IPS-NIHi7 (cell line): ENCODE measurements around the gene GNAS.
"Not testable (repeated sequence)": the region's sequence is repeated elsewhere in the genome, so short reads cannot be mapped to it uniquely, and the experiment has no call there.

ENCODE experiments used
- DNase-seq: peaks from one replicate; pipeline ENCODE4 v3.0.0; 2012; ENCODE audit warnings: mixed read lengths; ENCODE audit errors: extremely low spot score

GNAS gene

GRCh38 chr20:58828136-58828535, 24.4 kb upstream of the GNAS start:
- no peak for DNase-seq

- DNase-seq = not testable (repeated sequence)
Observed at GRCh38 chr20:58828804-58829203, 23.7 kb upstream of the GNAS start.

GRCh38 chr20:58829531-58829941, 23.0 kb upstream of the GNAS start:
- DNase-seq = no peak

DNA sequence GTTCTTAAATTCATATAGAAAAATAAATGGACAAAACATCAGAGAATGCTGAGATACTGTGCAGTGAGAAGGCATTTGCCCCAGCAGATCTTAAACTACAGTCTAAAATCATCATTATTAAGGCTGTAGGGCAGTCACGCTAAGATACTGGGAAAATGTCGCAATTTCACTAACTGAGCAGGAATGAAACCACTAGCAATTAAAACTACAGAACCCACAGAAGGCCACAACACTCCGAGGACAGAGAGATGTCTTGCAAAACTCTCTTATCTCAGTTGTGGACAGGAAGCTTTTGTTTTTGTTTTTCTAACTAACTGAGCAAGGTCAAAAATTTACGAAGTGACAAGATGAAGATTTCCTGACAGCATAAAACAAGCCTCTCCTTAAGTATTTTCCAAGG, 20.1 kb upstream of the GNAS start:
- no peak for DNase-seq

- DNase-seq = no peak
Observed at GRCh38 chr20:58833921-58834320, 18.6 kb upstream of the GNAS start.

GRCh38 chr20:58835231-58835630, 17.3 kb upstream of the GNAS start:
- DNase-seq = no peak

GRCh38 chr20:58836616-58837204, 15.8 kb upstream of the GNAS start:
- no peak for DNase-seq

DNA sequence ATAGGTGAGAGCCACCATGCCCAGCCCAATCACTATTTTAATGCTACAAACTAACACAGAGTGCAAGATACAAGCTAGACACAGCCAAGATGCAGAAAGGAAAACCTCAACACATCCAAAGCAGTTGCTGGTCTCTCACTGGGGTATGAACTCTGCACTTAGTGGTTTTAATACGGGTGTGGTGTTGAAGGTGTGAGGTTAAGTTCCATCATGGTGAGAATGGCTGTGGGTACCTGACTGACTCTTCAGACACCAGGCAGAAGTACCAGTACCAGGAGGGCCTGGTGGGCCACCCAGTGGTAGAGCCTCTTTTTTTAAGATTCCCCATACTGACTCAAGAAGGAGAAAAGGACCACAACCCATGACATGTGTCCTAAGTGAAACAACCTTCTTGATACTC, 14.8 kb upstream of the GNAS start:
- DNase-seq = no peak

DNA sequence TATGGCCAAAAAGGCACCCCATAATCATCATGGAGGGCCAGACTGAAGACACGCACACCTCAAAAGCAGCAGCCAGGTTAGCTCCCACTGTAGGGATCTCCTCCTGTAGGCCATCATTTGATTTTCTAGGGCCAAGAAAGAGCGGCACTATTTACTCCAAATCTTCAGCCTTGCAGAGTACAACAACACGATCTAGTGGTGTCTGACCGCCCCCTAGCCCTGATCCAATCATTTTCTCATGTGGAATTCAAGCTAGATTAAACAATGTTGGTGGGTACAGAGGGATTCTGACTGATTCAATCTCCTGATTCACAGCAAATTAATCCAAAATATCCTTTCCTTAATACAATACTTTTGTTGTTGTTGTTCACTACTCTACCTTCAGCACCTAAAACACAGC, 14.3 kb upstream of the GNAS start:
- no peak for DNase-seq

DNA sequence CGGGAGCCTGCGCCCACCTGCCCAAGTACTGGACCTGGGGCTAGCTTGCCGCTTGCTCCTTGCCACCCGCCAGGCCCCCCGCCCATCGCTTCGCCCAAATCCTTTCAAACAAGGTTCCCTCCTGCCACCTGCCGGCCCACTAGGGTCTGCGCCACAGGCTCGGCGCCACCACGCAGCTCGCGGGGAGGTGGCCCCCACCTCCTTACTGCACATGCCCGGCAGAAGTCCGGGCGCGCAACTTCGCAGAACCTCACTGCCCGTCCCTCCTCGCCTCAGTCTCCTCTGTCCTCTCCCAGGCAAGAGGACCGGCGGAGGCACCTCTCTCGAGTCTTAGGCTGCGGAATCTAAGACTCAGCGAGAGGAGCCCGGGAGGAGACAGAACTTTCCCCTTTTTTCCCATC, 13.0 kb upstream of the GNAS start:
- DNase-seq = peak; percentile 61

GRCh38 chr20:58839991-58840747, 12.3 kb upstream of the GNAS start:
- no peak for DNase-seq

DNA sequence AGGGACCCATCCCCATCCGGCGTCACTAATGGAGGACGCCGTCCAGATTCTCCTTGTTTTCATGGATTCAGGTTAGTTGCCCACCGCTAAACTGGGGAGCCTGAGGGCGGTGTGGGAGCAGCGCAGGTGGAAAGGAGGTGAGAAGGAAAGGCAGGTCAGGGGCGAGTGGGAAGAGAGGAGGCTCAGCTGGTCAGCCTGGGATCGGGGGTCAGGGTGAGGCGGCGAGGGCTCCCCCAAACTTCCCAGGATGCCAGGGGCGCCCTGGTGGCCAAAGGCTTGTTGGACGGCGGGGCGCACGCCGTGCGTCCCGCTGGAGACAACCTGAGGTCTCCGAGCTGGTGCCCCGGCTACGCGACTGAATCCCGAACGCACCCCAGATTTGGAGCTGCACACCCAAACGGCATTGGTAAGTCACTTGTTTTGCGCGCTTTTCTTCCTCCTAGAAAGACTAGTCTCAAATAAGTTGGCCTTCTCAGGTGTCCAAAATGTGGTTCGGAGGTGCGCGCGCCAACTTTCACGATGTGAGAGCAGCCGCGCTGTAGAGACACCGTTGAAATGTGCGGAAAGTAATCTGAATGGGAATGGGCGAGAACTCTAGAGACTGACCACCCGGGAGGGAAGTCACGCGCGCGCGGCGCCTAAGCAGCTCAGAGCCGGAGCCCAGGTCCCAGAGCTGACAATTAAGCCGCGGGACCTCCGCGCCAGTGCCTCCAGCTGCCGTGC, 11.5 kb upstream of the GNAS start:
- DNase-seq = no peak

DNA sequence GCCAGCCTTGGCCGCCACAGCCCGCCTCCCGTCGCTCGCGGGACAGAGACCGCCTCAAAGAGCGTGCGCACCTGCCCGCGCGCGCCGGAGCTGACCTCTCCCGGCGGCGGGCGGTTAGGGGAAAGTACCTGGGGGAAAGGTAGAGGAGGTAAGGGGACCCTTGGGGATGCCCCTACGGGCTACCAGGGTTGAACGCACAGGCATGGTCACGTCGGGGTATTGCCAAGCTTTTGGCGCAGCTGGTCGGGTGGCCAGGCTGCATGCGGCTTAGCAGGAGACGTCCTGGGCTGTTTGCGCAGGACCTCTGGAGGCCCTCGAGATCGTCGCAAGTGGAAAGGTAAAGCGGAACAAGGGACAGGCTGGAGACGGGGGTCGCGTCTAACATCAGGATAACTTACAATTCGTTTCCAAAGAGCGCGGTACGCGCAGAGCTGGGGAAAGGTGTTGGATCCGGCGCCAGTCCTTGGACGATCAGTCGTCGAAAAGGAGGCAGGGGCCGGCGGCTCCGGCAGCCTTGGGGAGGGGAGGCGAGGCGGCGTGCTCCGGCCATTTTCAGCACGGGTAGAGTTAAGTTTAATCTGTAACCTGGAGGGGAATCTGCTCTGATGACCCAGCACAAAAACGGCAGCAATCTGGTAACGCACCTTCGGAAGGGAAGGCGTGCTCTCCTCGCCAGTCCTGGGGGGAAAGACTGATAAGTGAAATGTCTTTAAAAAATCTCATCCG, 10.8 kb upstream of the GNAS start:
- no peak for DNase-seq

GRCh38 chr20:58842276-58842675, 10.2 kb upstream of the GNAS start:
- DNase-seq = no peak

- DNase-seq = peak; percentile 73
Observed at GRCh38 chr20:58843128-58843556, 9.4 kb upstream of the GNAS start.

DNA sequence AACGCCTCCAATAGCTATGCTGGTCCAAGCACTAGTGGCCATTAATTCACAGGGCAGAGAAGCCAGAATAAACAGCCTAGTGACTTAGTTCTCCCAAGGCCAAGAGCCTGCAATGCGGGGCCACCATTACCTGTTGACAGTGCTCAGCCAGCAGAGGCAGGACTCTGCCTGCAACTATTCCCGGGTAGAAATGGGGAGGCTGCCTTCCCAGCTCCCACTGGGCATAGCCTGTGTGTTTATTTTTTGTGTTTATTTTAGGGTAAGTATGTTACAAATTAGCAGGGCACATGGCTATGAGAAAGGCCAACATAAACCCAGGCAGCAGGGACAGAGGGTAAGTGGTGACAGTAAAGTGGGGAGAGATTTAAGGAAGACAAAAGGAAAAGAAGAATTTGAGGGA, 6.8 kb upstream of the GNAS start:
- no peak for DNase-seq

DNA sequence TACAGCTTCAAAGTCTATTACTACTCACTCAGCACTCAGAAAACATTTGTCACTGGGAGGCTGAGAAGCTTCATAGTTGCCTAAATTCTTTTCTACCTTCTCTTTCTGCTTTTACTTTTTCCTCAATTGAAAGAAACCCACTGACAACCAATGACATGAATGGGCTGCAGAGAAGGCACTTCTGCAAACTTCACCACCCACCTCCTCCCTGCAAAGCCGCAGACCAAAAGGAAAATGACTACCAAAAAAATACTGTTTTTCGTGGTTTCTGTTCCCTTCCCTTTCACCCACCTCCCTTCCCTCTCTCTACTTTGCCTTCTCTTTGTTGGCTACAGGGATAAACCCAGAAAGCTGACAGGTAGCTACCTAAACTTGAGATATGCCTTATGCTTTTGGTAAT, 5.1 kb upstream of the GNAS start:
- no peak for DNase-seq

DNA sequence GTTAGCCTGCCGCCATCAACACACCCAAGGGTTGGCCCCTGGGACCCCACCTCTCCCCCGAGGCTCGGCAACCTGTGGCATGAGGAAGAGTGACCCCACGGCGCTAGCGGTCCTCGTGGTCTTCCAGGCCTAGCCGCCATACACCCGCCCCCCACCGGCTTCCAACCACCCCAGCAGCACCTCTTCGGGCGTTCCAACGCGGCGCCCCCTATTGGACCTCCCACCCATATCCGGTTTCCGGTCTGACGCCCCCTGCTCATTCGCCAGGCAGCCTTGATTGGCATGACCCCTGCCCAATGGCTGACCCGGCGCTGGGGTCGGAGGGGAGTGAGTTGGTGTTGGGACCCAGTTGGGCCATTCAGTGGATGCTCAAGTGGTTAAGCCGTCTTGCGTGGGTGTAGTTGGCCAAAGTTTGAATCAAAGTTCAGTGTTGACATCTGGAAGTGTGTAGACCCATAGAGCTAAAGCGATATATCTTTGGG, 1.8 kb upstream of the GNAS start, which contains the start of gene GNAS-AS1:
TSS of gene GNAS-AS1 (minus strand) at position 210 of the 482 bp plus-strand sequence.
- DNase-seq = peak; percentile 89

GRCh38 chr20:58851221-58851968, 1.1 kb upstream of the GNAS start:
- no peak for DNase-seq

- no peak for DNase-seq
Observed at GRCh38 chr20:58851969-58852458, 502 bp upstream of the GNAS start.

GRCh38 chr20:58853466-58853865, 950 bp downstream of the GNAS start:
- DNase-seq = no peak
